ENCODE data around the gene SPTBN5. TPM values are rescaled to one million over a fixed set of nuclear protein-coding genes. Genes with fewer than 3 reads are reported as not detected.

The SPTBN5 gene
- total RNA-seq, 2 experiments from 2014 or later, result 0.03 to 0.17 TPM

- no TSS peak for BruUV-seq (replicated peaks)
- H3K36me3 ChIP-seq (ENCODE audit: insufficient read depth, low read length), result no peaks in the 10 kb centered on the region
Measured at GRCh38 chr15:41819455-41820050, 74.3 kb downstream of the SPTBN5 start.

GRCh38 chr15:41817781-41818180 lies 76.1 kb downstream of the SPTBN5 start:
- Histone ChIP-seq H2AFZ (ENCODE audit: low read length) (no peak overlapping the region), H4K20me1 (ENCODE audit: insufficient read depth, low read length) (no peaks in the 10 kb centered on the region), H3K9me2 (ENCODE audit: insufficient read depth, low read length) (no peaks in the 10 kb centered on the region), H3K36me3 (ENCODE audit: insufficient read depth, low read length) (no peaks in the 10 kb centered on the region), H3K79me2 (ENCODE audit: insufficient read depth, low read depth, low read length) (no peaks in the 10 kb centered on the region), H3K4me1 (ENCODE audit: insufficient read depth, low read length, poor library complexity, severe bottlenecking) (no peaks in the 10 kb centered on the region), H3K4me3 (ENCODE audit: low read depth, low read length, poor library complexity, severe bottlenecking) (no peak overlapping the region), H3K9me3 (ENCODE audit: low read length) (no peaks in the 10 kb centered on the region), H3K4me2 (ENCODE audit: low read length) (no peak overlapping the region), H3K27ac (ENCODE audit: low read depth, low read length, poor library complexity, severe bottlenecking) (no peak overlapping the region)
- POLR2A ChIA-PET, result no interaction called here
- no peak for DNase-seq (ENCODE audit: low spot score)
- intact Hi-C loops (cut with micrococcal nuclease; ENCODE audit: unreplicated experiment), result no loop called here
- TF ChIP-seq EZH2phosphoT487 (IDR thresholded peaks at IDR 0.05; ENCODE audit: borderline replicate concordance, low read depth, low read length) (no peak), CTCF (conservative IDR thresholded peaks at IDR 0.05; ENCODE audit: low read length) (no peak)
- CTCF ChIA-PET (ENCODE audit: unreplicated experiment), result no interaction called here
- BruUV-seq (replicated peaks), result no TSS peak

More at GRCh38 chr15:41819455-41820050, 74.3 kb downstream of the SPTBN5 start:
- H3K9me2 ChIP-seq (ENCODE audit: insufficient read depth, low read length), result no peaks in the 10 kb centered on the region
- POLR2A ChIA-PET, result no interaction called here
- no peaks in the 10 kb centered on the region for H4K20me1 ChIP-seq (ENCODE audit: insufficient read depth, low read length)
- no peaks in the 10 kb centered on the region for H3K4me1 ChIP-seq (ENCODE audit: insufficient read depth, low read length, poor library complexity, severe bottlenecking)
- H3K79me2 ChIP-seq (ENCODE audit: insufficient read depth, low read depth, low read length), result no peaks in the 10 kb centered on the region
- TF ChIP-seq CTCF (conservative IDR thresholded peaks at IDR 0.05; ENCODE audit: low read length) (no peak), EZH2phosphoT487 (IDR thresholded peaks at IDR 0.05; ENCODE audit: borderline replicate concordance, low read depth, low read length) (no peak)
- DNase-seq (ENCODE audit: low spot score), result no peak
- H2AFZ ChIP-seq (ENCODE audit: low read length), result no peak overlapping the region
- H3K9me3 ChIP-seq (ENCODE audit: low read length), result no peaks in the 10 kb centered on the region
- no peak overlapping the region for H3K27ac ChIP-seq (ENCODE audit: low read depth, low read length, poor library complexity, severe bottlenecking)
- H3K4me3 ChIP-seq (ENCODE audit: low read depth, low read length, poor library complexity, severe bottlenecking), result no peak overlapping the region
- intact Hi-C loops (cut with micrococcal nuclease; ENCODE audit: unreplicated experiment), result no loop called here
- H3K4me2 ChIP-seq (ENCODE audit: low read length), result no peak overlapping the region
- CTCF ChIA-PET (ENCODE audit: unreplicated experiment), result no interaction called here

GRCh38 chr15:41817327-41817726 lies 76.5 kb downstream of the SPTBN5 start:
- CTCF ChIA-PET (ENCODE audit: unreplicated experiment), result no interaction called here
- POLR2A ChIA-PET, result no interaction called here
- H3K27ac ChIP-seq (ENCODE audit: low read depth, low read length, poor library complexity, severe bottlenecking), result no peak overlapping the region
- H3K4me2 ChIP-seq (ENCODE audit: low read length), result no peak overlapping the region
- no peaks in the 10 kb centered on the region for H3K9me2 ChIP-seq (ENCODE audit: insufficient read depth, low read length)
- no peaks in the 10 kb centered on the region for H3K79me2 ChIP-seq (ENCODE audit: insufficient read depth, low read depth, low read length)
- H3K4me3 ChIP-seq (ENCODE audit: low read depth, low read length, poor library complexity, severe bottlenecking), result no peak overlapping the region
- H3K36me3 ChIP-seq (ENCODE audit: insufficient read depth, low read length), result no peaks in the 10 kb centered on the region
- no peaks in the 10 kb centered on the region for H4K20me1 ChIP-seq (ENCODE audit: insufficient read depth, low read length)
- TF ChIP-seq EZH2phosphoT487 (IDR thresholded peaks at IDR 0.05; ENCODE audit: borderline replicate concordance, low read depth, low read length), result no peak
- TF ChIP-seq CTCF (conservative IDR thresholded peaks at IDR 0.05; ENCODE audit: low read length), result no peak
- BruUV-seq (replicated peaks), result no TSS peak
- intact Hi-C loops (cut with micrococcal nuclease; ENCODE audit: unreplicated experiment), result no loop called here
- no peak overlapping the region for H2AFZ ChIP-seq (ENCODE audit: low read length)
- H3K9me3 ChIP-seq (ENCODE audit: low read length), result no peaks in the 10 kb centered on the region
- no peaks in the 10 kb centered on the region for H3K4me1 ChIP-seq (ENCODE audit: insufficient read depth, low read length, poor library complexity, severe bottlenecking)
- DNase-seq (ENCODE audit: low spot score), result no peak
